ENCODE measurements around the gene FNBP1L.
"Not testable (repeated sequence)": the region's sequence is repeated elsewhere in the genome, so short reads cannot be mapped to it uniquely, and the experiment has no call there.

FNBP1L gene

GRCh38 chr1:93573940-93574469 is 126.1 kb downstream of the FNBP1L start:
- no peak for DNase-seq (ENCODE audit: low read depth in 2 of 2)

GRCh38 chr1:93574511-93574910 is 126.6 kb downstream of the FNBP1L start:
- no peak for DNase-seq (ENCODE audit: low read depth in 2 of 2)

- DNase-seq (ENCODE audit: low read depth in 2 of 2) = no peak
Observed at GRCh38 chr1:93574991-93575390, 127.1 kb downstream of the FNBP1L start.

- no peak for DNase-seq (ENCODE audit: low read depth in 2 of 2)
Observed at GRCh38 chr1:93575621-93576284, 127.8 kb downstream of the FNBP1L start.

GRCh38 chr1:93576346-93576745 is 128.4 kb downstream of the FNBP1L start:
- no peak for DNase-seq (ENCODE audit: low read depth in 2 of 2)

GRCh38 chr1:93576746-93577145 is 128.8 kb downstream of the FNBP1L start:
- DNase-seq (ENCODE audit: low read depth in 2 of 2) = no peak

- DNase-seq (ENCODE audit: low read depth in 2 of 2) = no peak
Observed at GRCh38 chr1:93577536-93578432, 129.9 kb downstream of the FNBP1L start.

- no peak for DNase-seq (ENCODE audit: low read depth in 2 of 2)
Observed at GRCh38 chr1:93578433-93578830, 130.5 kb downstream of the FNBP1L start.

- DNase-seq (ENCODE audit: low read depth in 2 of 2) = no peak
Observed at GRCh38 chr1:93578911-93579825, 131.2 kb downstream of the FNBP1L start.

GRCh38 chr1:93579891-93580290 is 132.0 kb downstream of the FNBP1L start:
- no peak for DNase-seq (ENCODE audit: low read depth in 2 of 2)

- no peak for DNase-seq (ENCODE audit: low read depth in 2 of 2)
Observed at GRCh38 chr1:93581917-93582850, 134.3 kb downstream of the FNBP1L start.

- DNase-seq (ENCODE audit: low read depth in 2 of 2) = no peak
Observed at GRCh38 chr1:93584261-93585003, 136.5 kb downstream of the FNBP1L start.

GRCh38 chr1:93585059-93585966 is 137.4 kb downstream of the FNBP1L start:
- DNase-seq (ENCODE audit: low read depth in 2 of 2) = no peak

- DNase-seq (ENCODE audit: low read depth in 2 of 2) = no peak
Observed at GRCh38 chr1:93587354-93587753, 139.4 kb downstream of the FNBP1L start.

- DNase-seq (ENCODE audit: low read depth in 2 of 2) = no peak
Observed at GRCh38 chr1:93588206-93588605, 140.3 kb downstream of the FNBP1L start.

- no peak for DNase-seq (ENCODE audit: low read depth in 2 of 2)
Observed at GRCh38 chr1:93588955-93589354, 141.0 kb downstream of the FNBP1L start.

- not testable (repeated sequence) for DNase-seq (ENCODE audit: low read depth in 2 of 2)
Observed at GRCh38 chr1:93591291-93591675, 143.4 kb downstream of the FNBP1L start.

GRCh38 chr1:93591676-93592550 is 144.0 kb downstream of the FNBP1L start:
- DNase-seq (ENCODE audit: low read depth in 2 of 2) = no peak

All from stimulated activated CD4-positive, alpha-beta T cell treated with anti-CD3 and anti-CD28 coated beads, Interleukin-1b, Interleukin-23, amount 100 ng/mL, for 4 hours (primary cell).